Ovary (tissue), 3 donors: Measurements from ENCODE around the gene XPC.

Experiments
- EP300 ChIP-seq: sonication (generic); formaldehyde crosslinking; IDR thresholded peaks from one replicate; pipeline ENCODE4 v1.6.1; 2017; ENCODE audit warnings: antibody characterized with exemption
- POLR2A ChIP-seq: fragments of 450-650 bp; IDR thresholded peaks from one replicate; pipeline ENCODE4 v1.6.1; 2017; ENCODE audit warnings: antibody characterized with exemption, mild to moderate bottlenecking, moderate library complexity
- TF ChIP-seq, protein P1 (sequence below), 3 donors: fragments of 450-650 bp in 2 of 3; fragments of 200-600 bp in 1 of 3; IDR thresholded peaks; one replicate each; pipeline versions ENCODE4 v1.5.1 to v1.8.0; 2016 to 2022; ENCODE audit warnings: antibody characterized with exemption in 3 of 3, mild to moderate bottlenecking in 1 of 3
- donor health status: DM: no; HTN: no; CAD: no.

DNA sequence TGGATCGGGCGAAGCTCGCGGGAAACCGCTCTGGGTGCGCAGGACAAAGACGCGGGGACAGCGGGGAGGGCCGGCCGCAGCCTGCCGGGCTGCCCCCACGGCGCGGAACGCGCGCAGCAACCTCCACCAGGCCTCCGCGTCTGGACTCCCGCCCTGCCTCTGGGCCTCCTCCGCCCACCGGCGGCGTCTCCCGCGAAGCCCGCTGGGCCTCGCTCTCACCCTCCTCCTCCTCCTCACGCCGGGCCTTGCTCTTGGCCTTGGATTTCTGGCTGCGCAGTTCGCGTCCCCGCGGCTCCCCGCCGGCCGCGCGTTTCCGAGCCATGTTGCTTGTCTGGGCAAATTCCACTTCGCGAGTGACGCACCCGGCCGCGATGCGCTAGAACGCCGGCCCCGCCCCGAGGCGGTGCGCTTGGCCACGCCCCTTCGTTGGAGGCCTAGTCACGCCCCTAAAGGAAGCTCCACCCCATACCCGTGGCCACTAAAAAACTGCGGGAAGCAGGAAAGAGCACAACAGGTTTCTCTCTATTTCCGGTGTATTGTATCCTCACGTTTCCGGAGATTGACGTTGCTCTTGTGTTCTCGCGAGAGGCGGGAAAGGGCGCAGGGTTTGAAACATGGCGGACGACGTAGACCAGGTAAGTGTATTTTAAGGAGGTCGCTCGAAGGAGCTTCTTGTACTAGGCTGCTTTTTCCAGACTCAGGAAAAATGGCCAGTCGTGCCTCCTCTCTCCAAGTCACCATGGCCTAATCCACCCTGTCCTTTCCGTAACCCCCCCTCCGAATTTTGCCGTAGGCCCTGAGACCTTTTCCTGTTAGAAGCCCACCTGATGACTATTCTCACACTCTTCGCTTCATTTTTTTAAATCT, at the start of gene XPC, which contains the start of gene LSM3:
- TF ChIP-seq, protein P1, sequence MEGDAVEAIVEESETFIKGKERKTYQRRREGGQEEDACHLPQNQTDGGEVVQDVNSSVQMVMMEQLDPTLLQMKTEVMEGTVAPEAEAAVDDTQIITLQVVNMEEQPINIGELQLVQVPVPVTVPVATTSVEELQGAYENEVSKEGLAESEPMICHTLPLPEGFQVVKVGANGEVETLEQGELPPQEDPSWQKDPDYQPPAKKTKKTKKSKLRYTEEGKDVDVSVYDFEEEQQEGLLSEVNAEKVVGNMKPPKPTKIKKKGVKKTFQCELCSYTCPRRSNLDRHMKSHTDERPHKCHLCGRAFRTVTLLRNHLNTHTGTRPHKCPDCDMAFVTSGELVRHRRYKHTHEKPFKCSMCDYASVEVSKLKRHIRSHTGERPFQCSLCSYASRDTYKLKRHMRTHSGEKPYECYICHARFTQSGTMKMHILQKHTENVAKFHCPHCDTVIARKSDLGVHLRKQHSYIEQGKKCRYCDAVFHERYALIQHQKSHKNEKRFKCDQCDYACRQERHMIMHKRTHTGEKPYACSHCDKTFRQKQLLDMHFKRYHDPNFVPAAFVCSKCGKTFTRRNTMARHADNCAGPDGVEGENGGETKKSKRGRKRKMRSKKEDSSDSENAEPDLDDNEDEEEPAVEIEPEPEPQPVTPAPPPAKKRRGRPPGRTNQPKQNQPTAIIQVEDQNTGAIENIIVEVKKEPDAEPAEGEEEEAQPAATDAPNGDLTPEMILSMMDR (IDR thresholded peaks at IDR 0.05): peak in 1 of 3 donors; percentile 21
- TF ChIP-seq POLR2A: peak; percentile 98
- TF ChIP-seq EP300: peak; percentile 27
